OCI-LY3 (cell line): ENCODE data around the gene LIM2.

ENCODE experiments used
- H2AFZ ChIP-seq: fragments of 200-600, 300-600 bp; shearing (Covaris generic); 2 replicates; pipeline ENCODE4 v1.6.0; 2014; ENCODE audit warnings: antibody characterized with exemption, low read depth, low read length
- H3K27ac ChIP-seq: fragments of 200-600, 300-600 bp; sonication (generic); 2 replicates; pipeline ENCODE4 v1.5.1; 2014; ENCODE audit warnings: mild to moderate bottlenecking, low read length, moderate library complexity, mixed read lengths
- H3K27me3 ChIP-seq: fragments of 200-600, 300-600 bp; sonication (generic); 2 replicates; pipeline ENCODE4 v1.6.1; 2014; ENCODE audit warnings: low read depth, low read length, mixed read lengths
- H3K36me3 ChIP-seq: fragments of 200-600, 300-600 bp; sonication (generic); replicated peaks from 2 replicates; pipeline ENCODE3; 2014; ENCODE audit warnings: low read depth, low read length, mixed read lengths
- H3K4me1 ChIP-seq: fragments of 300-600, 200-600 bp; sonication (generic); 2 replicates; pipeline ENCODE4 v1.6.1; 2014; ENCODE audit warnings: low read length, mixed read lengths
- H3K4me2 ChIP-seq: fragments of 200-600, 300-600 bp; sonication (generic); 2 replicates; pipeline ENCODE4 v1.6.1; 2014; ENCODE audit warnings: low read length, mixed read lengths
- H3K4me3 ChIP-seq: fragments of 300-600, 200-600 bp; sonication (generic); 2 replicates; pipeline ENCODE4 v1.5.1; 2014; ENCODE audit warnings: antibody characterized with exemption, mild to moderate bottlenecking, low read length, moderate library complexity
- H3K79me2 ChIP-seq: fragments of 300-600, 200-600 bp; shearing (Covaris generic); 2 replicates; pipeline ENCODE4 v1.6.1; 2014; ENCODE audit warnings: mild to moderate bottlenecking, low read length, mixed read lengths
- H3K9ac ChIP-seq: fragments of 300-600, 200-600 bp; shearing (Covaris generic); 2 replicates; pipeline ENCODE4 v1.6.0; 2014; ENCODE audit warnings: mild to moderate bottlenecking, low read length, moderate library complexity
- H3K9me3 ChIP-seq: fragments of 200-600, 300-600 bp; shearing (Covaris generic); 2 replicates; pipeline ENCODE4 v1.6.1; 2014; ENCODE audit warnings: low read length, mixed read lengths; ENCODE audit not compliant: insufficient read depth
- H4K20me1 ChIP-seq: fragments of 200-600, 300-600 bp; sonication (generic); 2 replicates; pipeline ENCODE4 v1.6.1; 2016; ENCODE audit warnings: low read length, mixed read lengths; ENCODE audit not compliant: insufficient read depth
- CTCF ChIP-seq: fragments of 200-600, 300-600 bp; sonication (generic); IDR thresholded peaks from 2 replicates; pipeline ENCODE4 v1.5.1; 2014; ENCODE audit warnings: antibody characterized with exemption, low read length, low read depth
- EZH2phosphoT487 ChIP-seq: fragments of 200-600 bp; shearing (Covaris generic); IDR thresholded peaks from 2 replicates; pipeline ENCODE4 v1.6.1; 2018; ENCODE audit warnings: antibody characterized with exemption, mixed run types, low read depth

LIM2 gene

GRCh38 chr19:51352783-51353360, 34.9 kb downstream of the LIM2 start:
- Histone ChIP-seq H3K27me3 (no peaks in the 10 kb centered on the region), H3K36me3 (peaks cover 9% of the 10 kb centered on the region), H3K4me3 (no peak overlapping the region), H3K9ac (no peak overlapping the region), H3K4me2 (no peak overlapping the region), H3K27ac (no peak overlapping the region), H3K79me2 (no peaks in the 10 kb centered on the region), H3K9me3 (no peaks in the 10 kb centered on the region), H2AFZ (no peak overlapping the region), H3K4me1 (no peaks in the 10 kb centered on the region), H4K20me1 (peaks cover 3% of the 10 kb centered on the region; the same call in 1 of the 2 replicates)
- TF ChIP-seq CTCF = no peak
- TF ChIP-seq EZH2phosphoT487 = no peak

GRCh38 chr19:51351266-51351990, 36.3 kb downstream of the LIM2 start:
- H3K9me3 ChIP-seq = no peaks in the 10 kb centered on the region
- H3K4me2 ChIP-seq = no peak overlapping the region
- H3K4me1 ChIP-seq = no peaks in the 10 kb centered on the region
- H3K79me2 ChIP-seq = no peaks in the 10 kb centered on the region
- H3K27ac ChIP-seq = no peak overlapping the region
- H4K20me1 ChIP-seq = peaks cover 3% of the 10 kb centered on the region; the same call in 1 of the 2 replicates
- H3K36me3 ChIP-seq = peaks cover 10% of the 10 kb centered on the region
- H2AFZ ChIP-seq = no peak overlapping the region
- TF ChIP-seq CTCF = no peak
- no peak overlapping the region for H3K4me3 ChIP-seq
- H3K9ac ChIP-seq = no peak overlapping the region
- no peaks in the 10 kb centered on the region for H3K27me3 ChIP-seq

- no peaks in the 10 kb centered on the region for H3K27me3 ChIP-seq
- H3K4me1 ChIP-seq = peaks cover 17% of the 10 kb centered on the region
- H3K27ac ChIP-seq = no peak overlapping the region
- TF ChIP-seq CTCF (no peak), EZH2phosphoT487 (no peak)
- no peaks in the 10 kb centered on the region for H3K79me2 ChIP-seq
- no peak overlapping the region for H2AFZ ChIP-seq
- H3K9ac ChIP-seq = no peak overlapping the region
- no peak overlapping the region for H3K4me3 ChIP-seq
- no peak overlapping the region for H3K4me2 ChIP-seq
- H4K20me1 ChIP-seq = no peaks in the 10 kb centered on the region
- H3K36me3 ChIP-seq = peaks cover 18% of the 10 kb centered on the region
- no peaks in the 10 kb centered on the region for H3K9me3 ChIP-seq
These were observed 40.4 kb downstream of the LIM2 start for GRCh38 chr19:51347209-51347928.

- Histone ChIP-seq H3K79me2 (no peaks in the 10 kb centered on the region), H3K4me3 (no peak overlapping the region), H3K4me1 (peaks cover 17% of the 10 kb centered on the region), H4K20me1 (no peaks in the 10 kb centered on the region), H3K4me2 (no peak overlapping the region), H3K36me3 (peaks cover 18% of the 10 kb centered on the region), H2AFZ (no peak overlapping the region), H3K9me3 (no peaks in the 10 kb centered on the region), H3K27me3 (0 out of 2 replicates have a peak, but pooled peaks cover 2% of the 10 kb centered on the region), H3K9ac (no peak overlapping the region), H3K27ac (no peak overlapping the region)
- TF ChIP-seq CTCF (no peak), EZH2phosphoT487 (no peak)
These were observed 41.0 kb downstream of the LIM2 start for GRCh38 chr19:51346742-51347141.
